GM20000 (cell line): ENCODE results near the gene GNB3.
"Not testable (repeated sequence)": the region's sequence is repeated elsewhere in the genome, so short reads cannot be mapped to it uniquely, and the experiment has no call there.

Experiments
- DNase-seq: peaks from one replicate; pipeline ENCODE4 v3.0.0; 2012; ENCODE audit warnings: low spot score
- TF ChIP-seq, protein P1 (sequence below): IDR thresholded peaks from 2 replicates; pipeline ENCODE4 v1.5.1; 2012; ENCODE audit warnings: mild to moderate bottlenecking, control low read depth; ENCODE audit errors: extremely low read depth, missing control alignments

GNB3 gene

DNA sequence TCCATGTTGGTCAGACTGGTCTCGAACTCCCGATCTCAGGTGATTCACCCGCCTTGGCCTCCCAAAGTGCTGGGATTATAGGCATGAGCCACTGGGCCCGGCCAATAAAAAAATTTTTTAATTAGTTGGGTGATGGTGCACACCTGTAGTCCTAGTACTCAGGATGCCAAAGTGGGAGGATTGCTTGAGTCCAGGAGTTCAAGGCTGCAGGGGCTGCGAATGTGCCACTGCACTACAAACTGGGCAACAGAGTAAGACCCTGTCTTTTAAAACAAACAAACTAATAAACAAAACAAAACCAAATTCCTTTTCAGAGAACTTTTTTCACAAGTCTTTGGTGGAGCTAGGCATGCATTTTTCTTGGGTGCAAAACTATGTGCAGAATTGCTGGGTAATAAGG is 42.5 kb downstream of the GNB3 start:
- DNase-seq, result no peak
- TF ChIP-seq, protein P1, sequence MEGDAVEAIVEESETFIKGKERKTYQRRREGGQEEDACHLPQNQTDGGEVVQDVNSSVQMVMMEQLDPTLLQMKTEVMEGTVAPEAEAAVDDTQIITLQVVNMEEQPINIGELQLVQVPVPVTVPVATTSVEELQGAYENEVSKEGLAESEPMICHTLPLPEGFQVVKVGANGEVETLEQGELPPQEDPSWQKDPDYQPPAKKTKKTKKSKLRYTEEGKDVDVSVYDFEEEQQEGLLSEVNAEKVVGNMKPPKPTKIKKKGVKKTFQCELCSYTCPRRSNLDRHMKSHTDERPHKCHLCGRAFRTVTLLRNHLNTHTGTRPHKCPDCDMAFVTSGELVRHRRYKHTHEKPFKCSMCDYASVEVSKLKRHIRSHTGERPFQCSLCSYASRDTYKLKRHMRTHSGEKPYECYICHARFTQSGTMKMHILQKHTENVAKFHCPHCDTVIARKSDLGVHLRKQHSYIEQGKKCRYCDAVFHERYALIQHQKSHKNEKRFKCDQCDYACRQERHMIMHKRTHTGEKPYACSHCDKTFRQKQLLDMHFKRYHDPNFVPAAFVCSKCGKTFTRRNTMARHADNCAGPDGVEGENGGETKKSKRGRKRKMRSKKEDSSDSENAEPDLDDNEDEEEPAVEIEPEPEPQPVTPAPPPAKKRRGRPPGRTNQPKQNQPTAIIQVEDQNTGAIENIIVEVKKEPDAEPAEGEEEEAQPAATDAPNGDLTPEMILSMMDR, result no peak

DNA sequence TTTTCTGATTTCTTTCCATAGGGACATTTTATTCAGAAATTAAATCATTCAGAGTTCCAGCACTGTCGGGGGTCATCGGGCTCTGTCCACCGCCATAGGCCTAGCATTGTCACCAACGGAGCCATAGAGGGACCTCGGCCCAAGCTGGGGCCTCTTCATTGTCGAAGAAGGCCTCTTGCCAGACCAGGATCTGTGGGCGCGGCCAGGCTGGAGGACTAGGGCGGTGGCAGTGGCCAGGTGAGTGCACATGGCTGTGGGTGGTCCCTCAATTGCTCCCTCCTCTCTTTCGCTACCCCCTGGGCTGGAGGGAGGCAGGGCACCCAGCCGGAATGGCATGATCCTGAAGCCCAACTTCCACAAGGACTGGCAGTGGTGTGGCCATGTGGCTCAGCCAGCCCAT is 43.0 kb downstream of the GNB3 start:
- no peak for DNase-seq
- TF ChIP-seq, protein P1, result no peak

DNA sequence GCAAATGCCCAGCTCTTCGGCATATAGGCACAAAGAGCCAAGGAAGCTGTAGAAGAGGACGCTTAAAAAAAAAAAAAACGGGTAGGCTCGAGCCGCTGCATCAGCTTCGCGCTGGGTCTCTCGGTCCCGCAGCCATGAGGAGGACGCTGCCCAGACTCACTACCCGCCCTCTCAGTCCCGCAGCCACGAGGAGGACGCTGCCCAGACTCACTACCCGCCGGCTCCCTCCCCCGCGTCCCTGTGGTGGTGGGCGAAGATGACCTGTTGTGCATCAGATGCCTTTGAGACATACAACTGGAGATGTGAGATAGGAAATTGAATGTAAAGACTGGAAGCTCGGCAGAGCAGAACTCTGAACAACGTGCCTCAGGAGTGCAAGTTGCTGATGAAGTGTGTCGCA is 43.8 kb downstream of the GNB3 start:
- TF ChIP-seq, protein P1, result no peak
- no peak for DNase-seq

DNA sequence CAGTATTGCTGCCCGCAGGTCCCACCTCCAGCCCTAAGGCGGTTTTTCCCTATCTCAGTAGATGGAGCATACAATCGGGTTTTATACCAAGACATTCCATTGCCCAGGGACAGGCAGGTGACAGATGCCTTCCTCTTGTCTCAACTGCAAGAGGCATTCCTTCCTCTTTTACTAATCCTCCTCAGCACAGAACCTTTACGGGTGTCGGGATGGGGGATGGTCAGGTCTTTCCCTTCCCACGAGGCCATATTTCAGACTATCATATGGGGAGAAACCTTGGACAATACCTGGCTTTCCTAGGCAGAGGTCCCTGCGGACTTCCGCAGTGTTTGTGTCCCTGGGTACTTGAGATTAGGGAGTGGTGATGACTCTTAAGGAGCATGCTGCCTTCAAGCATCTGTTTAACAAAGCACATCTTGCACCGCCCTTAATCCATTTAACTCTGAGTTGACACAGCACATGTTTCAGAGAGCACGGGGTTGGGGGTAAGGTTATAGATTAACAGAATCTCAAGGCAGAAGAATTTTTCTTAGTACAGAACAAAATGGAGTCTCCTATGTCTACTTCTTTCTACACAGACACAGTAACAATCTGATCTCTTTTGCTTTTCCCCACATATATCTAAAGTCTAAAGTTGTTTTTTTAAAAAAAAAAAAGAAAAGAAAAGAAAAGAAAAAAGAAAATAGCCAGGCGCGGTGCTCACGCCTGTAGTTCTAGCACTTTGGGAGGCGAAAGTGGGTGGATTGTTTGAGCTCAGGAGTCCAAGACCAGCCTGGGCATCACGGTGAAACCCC is 45.7 kb downstream of the GNB3 start:
- DNase-seq, result not testable (repeated sequence)

DNA sequence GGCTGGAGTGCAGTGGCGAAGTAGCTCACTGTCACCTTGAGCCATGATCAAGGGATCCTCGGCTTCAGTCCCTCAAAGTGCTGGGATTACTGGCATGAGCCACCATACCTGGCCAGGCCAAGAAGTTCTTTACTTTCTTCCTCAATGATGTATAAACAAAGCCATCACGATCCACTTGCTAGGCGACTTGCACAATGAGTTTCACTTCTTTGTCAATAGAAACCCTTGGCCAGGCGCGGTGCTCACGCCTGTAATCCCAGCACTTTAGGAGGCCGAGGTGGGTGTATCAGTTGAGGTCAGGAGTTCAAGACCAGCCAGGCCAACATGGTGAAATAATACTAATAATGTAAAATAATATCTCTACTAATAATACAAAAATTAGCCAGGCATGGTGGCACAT is 46.7 kb downstream of the GNB3 start:
- TF ChIP-seq, protein P1, result no peak
- DNase-seq, result no peak

DNA sequence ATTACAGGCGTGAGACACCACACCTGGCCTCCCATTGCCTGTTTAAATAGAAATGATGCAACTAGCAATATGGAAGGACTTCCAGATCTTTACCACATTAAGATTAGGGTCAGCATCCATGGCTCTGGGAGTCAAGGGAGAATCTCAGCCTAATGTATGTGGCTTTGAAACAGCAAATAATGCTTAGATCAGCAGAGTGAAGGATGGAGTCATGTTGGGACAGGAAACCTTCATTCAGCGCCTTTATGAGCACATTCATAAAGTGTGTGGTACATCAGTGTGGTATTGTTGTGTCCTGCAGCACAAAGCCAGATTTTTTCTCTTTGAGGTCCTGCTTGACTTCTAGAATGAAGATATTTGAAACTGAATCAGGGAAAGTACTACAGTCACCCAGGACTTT is 47.6 kb downstream of the GNB3 start:
- DNase-seq, result no peak

DNA sequence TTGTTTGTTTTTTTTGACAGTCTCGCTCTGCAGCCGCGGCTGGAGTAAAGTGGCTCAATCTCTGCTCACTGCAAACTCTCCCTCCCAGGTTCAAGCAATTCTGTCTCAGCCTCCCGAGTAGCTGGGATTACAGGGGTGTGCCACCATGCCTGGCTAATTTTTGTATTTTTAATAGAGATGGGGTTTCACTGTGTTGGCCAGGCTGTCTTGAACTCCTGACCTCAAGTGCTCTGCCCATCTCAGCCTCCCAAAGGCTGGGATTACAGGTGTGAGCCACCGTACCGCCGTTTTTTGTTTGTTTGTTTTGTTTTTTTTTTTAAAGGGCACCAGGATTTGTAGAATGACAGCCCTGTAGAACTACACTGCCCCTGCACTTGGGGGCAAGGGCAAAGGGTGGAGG is 48.1 kb downstream of the GNB3 start:
- not testable (repeated sequence) for DNase-seq

More for the DNA sequence above, 47.6 kb downstream of the GNB3 start:
- TF ChIP-seq, protein P1, result no peak

DNA sequence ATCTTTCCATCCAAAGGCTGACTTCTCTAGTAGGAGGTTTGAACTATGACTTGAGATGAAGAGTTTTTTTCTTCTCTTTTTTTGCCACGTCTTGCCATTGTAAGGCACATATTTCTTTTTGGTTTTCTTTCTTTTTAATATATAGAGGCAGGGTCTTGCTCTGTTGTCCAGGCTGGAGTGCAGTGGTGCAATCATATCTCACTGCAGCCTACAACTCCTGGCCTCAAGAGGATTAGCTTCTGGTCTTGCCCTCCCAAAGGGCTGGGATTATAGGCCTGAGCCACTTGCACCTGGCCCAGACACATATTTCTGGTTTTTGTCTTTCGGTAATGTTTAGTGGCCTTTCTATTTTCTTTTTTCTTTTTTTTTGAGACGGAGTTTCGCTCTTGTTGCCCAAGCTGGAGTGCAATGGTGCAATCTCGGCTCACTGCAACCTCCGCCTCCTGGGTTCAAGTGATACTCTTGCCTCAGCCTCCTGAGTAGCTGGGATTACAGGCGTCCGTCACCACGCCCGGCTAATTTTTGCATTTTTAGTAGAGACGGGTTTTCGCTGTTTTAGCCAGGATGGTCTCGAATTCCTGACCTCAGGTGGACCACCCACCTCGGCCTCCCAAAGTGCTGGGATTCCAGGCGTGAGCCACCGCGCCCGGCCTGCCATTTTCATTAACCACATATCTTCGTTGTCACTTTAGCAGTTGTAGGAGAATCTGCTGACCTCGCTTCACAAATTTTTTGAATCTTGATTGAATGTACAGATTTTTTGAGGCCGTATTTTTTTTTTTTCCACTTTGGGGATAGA is 49.2 kb downstream of the GNB3 start:
- not testable (repeated sequence) for DNase-seq
